ENCODE results near the gene ISLR.

- TF ChIP-seq CTCF (IDR thresholded peaks at IDR 0.05; ENCODE audit: poor library complexity, severe bottlenecking) (no peak), TAF1 (IDR thresholded peaks at IDR 0.05; ENCODE audit: low read depth) (no peak), RAD21 (conservative IDR thresholded peaks at IDR 0.05) (no peak), EP300 (conservative IDR thresholded peaks at IDR 0.05; ENCODE audit: poor library complexity, severe bottlenecking) (no peak), POLR2AphosphoS5 (IDR thresholded peaks at IDR 0.05) (no peak), REST (IDR thresholded peaks at IDR 0.05; ENCODE audit: borderline replicate concordance) (no peak), EZH2 (IDR thresholded peaks at IDR 0.05; ENCODE audit: borderline replicate concordance, insufficient read depth, low read length, poor library complexity, severe bottlenecking) (no peak), MXI1 (conservative IDR thresholded peaks at IDR 0.05; ENCODE audit: poor library complexity, severe bottlenecking) (no peak)
Measured at GRCh38 chr15:74179101-74179841, 5.8 kb downstream of the ISLR start.

Measured in neural cell (in vitro differentiated cells).